ENCODE data around the gene OTOF.

OTOF gene

GRCh38 chr2:26461601-26462023, 16.3 kb downstream of the OTOF start:
- DNase-seq (ENCODE audit: low read depth), result no peak
- no peak for TF ChIP-seq CTCF (conservative IDR thresholded peaks at IDR 0.05; ENCODE audit: low read depth, low read length)
- no peak overlapping the region for H3K4me3 ChIP-seq (ENCODE audit: low read length)

DNA sequence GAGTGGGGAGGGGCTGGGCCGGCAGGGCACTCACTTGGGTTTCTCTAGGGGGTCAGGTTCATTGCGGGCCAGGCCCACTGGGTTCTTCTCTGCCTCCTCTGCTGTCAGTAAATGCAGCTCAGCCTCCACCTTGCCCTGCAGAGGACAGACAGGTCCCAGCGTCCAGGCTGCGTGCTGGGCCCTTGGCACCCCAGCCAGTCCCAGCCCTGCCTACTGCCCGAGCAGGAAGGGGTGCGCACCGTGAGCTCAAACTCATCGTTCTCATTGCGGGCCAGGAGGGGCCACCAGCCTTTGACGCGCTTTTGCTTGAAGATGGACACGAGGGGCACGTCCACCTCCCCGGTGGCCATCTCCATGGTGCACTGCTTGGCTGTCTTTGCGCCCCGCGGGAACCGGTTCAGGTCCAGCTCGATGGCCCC, 17.3 kb downstream of the OTOF start:
- H3K4me3 ChIP-seq (ENCODE audit: low read length), result no peak overlapping the region
- TF ChIP-seq CTCF (conservative IDR thresholded peaks at IDR 0.05; ENCODE audit: low read depth, low read length), result no peak
- no peak for DNase-seq (ENCODE audit: low read depth)

GRCh38 chr2:26459991-26460612, 17.8 kb downstream of the OTOF start:
- no peak overlapping the region for H3K4me3 ChIP-seq (ENCODE audit: low read length)
- no peak for DNase-seq (ENCODE audit: low read depth)
- TF ChIP-seq CTCF (conservative IDR thresholded peaks at IDR 0.05; ENCODE audit: low read depth, low read length), result no peak

DNA sequence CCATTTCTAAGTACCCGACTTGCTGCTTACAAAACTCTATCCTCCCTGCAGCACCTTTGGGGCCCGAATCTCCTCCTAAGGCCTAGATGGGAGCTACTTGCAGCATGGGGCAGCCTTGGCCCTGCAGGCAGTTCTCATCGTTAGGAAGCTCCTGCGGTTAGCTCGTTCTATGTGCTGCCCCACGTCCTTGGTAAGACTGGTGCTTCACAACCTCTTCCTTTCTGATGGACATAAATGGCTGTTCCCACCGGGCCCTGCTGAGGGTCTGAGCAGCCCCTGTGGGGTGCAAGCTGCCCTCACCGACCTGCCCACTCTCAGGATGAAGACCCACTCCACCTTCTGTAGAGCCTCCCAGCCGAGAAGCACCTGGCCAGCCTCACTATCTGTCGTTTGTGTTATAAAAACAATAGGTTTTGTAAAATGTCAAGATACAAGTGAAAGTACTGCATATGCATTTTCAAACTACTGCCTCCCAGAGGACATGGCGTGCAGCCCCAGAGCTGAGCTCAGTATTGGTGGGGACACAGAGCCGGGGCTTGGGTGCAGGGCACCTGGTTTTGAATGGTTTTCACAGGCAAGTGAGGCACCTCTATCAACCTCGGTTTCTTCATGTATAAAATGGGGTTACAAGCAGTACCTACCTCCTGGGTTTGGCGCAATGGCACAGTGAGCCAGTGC, 19.4 kb downstream of the OTOF start:
- H3K4me3 ChIP-seq (ENCODE audit: low read length), result no peak overlapping the region
- no peak for TF ChIP-seq CTCF (conservative IDR thresholded peaks at IDR 0.05; ENCODE audit: low read depth, low read length)
- no peak for DNase-seq (ENCODE audit: low read depth)

DNA sequence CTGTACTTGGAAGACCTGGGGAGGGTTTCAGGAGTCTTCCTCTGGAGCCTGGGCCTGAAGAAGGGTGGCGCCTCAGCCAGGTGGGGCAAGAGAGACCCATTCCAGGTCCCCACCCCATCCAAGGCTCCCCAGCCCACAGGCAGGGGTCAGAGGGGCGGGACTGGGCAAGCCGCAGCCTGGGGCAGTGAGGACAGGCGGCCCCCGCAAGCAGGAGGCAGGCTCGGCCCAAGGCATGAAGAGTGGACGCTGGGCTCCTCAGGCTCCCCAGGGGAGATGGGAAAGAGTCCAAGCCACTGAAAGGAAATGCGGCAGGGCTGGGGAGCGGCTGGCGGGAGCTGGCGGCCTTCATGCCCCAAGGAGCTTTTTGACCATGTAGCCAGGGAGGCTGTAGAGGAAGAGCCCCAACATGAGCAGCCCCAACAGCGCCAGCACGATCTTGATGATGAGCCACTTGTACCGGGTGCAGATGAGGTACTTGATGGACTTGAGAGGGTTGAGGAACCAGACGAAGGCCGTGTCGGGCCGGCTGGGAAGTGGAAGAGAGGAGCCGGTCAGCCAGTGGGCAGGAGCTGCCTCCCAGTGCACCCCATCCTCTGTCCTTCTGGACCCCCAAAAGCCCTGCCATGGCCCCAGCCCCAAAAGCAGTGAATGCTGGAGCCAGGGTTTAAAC, 20.1 kb downstream of the OTOF start:
- no peak for DNase-seq (ENCODE audit: low read depth)
- H3K4me3 ChIP-seq (ENCODE audit: low read length), result no peak overlapping the region
- TF ChIP-seq CTCF (conservative IDR thresholded peaks at IDR 0.05; ENCODE audit: low read depth, low read length), result no peak

DNA sequence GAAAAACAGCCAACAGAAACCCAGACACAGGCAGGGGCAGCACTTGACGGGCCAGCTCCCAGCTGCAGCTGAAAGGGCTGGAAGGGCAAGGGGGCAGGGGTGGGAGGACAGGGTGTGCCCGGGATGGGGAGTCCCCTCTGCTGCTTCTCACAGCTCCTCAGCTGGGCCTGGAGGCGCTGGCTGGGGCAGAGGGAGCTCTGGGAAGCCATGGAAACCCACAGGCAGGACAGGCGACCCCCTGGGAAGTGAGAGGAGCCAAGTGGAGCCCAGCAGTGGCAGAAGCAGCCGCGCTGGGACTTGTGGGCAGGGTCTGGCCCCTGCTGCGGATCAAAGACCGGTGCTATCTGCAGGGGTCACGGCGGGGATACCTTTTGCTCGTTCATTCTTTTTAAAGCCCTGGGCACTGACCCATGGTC, 20.7 kb downstream of the OTOF start:
- no peak overlapping the region for H3K4me3 ChIP-seq (ENCODE audit: low read length)
- no peak for DNase-seq (ENCODE audit: low read depth)
- TF ChIP-seq CTCF (conservative IDR thresholded peaks at IDR 0.05; ENCODE audit: low read depth, low read length), result no peak

All from retinal pigment epithelial cell (primary cell).